Dedifferentiated amniotic fluid mesenchymal stem cell (primary cell): ENCODE results near the gene THBS1.

ENCODE experiments used
- DNase-seq: peaks from one replicate; pipeline ENCODE4 v3.0.0-alpha.2; 2016; ENCODE audit errors: extremely low spot score

THBS1 gene

DNA sequence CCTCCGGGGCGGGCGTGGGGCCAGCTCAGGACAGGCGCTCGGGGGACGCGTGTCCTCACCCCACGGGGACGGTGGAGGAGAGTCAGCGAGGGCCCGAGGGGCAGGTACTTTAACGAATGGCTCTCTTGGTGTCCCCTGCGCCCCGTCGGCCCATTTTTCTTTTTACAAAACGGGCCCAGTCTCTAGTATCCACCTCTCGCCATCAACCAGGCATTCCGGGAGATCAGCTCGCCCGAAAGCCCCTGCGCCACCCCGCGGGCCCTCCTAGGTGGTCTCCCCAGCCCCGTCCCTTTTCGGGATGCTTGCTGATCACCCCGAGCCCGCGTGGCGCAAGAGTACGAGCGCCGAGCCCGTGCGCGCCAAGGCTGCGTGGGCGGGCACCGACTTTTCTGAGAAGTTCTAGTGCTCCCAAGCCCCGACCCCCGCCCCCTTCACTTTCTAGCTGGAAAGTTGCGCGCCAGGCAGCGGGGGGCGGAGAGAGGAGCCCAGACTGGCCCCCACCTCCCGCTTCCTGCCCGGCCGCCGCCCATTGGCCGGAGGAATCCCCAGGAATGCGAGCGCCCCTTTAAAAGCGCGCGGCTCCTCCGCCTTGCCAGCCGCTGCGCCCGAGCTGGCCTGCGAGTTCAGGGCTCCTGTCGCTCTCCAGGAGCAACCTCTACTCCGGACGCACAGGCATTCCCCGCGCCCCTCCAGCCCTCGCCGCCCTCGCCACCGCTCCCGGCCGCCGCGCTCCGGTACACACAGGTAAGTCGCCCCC, at the start of gene THBS1:
THBS1 (plus strand) TSS at position 595 of the 757 bp plus-strand sequence. CDS start 779 bp downstream, outside the sequence.
- DNase-seq: peak; percentile 95

GRCh38 chr15:39534996-39535395, 45.9 kb upstream of the THBS1 start:
- DNase-seq: no peak

DNA sequence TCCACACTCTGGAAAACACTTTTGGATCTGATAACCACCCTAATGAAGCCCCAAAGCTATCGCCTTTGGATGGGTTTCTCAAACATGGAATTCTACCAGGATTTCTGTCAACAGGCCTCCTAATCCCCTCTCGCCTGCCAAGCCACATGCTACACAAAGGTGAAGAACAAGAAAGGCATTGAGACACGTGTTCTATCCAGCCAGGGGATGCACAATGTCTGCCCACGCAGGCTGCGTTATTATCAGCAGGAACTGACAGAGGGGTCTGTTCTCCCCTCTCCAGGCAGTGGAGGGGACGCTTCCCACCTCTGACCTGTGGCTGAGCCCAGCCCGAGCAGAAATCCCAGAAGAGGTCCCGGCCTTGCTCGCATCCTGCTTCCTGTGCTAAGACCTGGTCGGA, 45.4 kb upstream of the THBS1 start:
- DNase-seq: no peak

- DNase-seq: no peak
Measured at GRCh38 chr15:39538936-39539335, 41.9 kb upstream of the THBS1 start.

GRCh38 chr15:39539466-39539865, 41.4 kb upstream of the THBS1 start:
- DNase-seq: no peak

DNA sequence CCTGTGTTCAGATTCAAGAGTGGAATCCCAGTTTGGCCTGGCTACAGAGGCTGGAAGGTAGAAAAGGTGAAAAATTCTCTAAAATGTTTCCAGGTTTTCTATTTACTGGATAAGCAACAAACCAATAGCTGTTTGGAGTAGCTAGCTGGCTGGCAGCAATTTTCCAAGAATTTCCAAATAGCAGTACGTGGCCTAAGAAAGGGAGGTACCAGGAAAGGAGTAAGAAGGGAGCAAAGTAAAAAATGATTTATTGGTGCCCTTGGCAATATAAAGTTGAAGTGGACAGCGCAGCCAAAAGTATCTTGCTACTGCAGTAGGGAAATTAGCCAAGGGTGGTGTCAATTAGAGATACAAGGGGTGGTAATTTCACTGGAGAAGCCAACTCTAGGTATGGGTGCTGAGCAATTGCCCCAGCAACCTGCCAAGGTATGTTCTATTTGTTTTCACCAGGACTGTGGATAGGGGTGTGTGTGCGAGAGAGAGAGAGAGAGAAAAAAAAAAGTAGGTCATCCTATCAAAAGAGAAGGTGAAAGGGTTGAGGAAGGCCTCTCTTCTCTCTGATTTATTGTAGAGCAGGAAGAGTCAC, 40.8 kb upstream of the THBS1 start:
- DNase-seq: no peak

- no peak for DNase-seq
Measured at GRCh38 chr15:39542385-39543065, 38.4 kb upstream of the THBS1 start.

DNA sequence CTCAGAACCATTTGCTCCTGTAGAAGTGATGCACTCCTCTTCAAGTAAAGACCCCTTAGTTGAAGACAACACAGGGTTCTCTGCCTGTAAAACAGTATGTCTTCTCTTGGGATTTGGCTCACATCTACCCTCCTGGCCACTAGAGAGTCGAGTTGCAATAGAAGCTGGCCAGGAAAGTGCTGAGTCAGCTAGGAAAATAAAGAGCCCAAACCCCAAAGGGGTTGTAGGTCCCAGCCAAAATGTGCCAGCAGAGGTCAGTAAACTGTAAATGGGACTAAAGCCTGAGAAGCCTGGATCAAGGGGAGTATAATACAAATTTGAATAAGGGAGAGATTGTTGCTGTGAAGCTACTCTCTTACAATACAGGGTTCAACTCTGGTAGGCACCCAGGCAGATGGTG, 37.2 kb upstream of the THBS1 start:
- no peak for DNase-seq

DNA sequence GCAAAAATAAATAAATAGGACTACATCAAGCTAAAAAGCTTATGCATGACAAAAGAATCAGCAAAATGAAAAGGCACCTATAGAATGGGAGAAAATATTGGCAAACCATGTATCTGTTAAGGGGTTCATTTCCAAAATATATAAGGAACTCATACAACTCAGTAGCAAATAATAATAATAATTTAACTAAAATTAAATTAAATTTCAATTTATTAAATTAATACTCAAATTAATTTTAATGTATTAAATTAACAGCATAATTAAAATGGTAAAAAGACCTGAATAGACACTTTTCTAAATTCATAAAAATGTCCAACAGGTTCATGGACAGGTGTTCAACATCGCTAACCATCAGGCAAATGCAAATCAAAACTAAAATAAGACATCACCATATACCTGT, 34.0 kb upstream of the THBS1 start:
- no peak for DNase-seq

DNA sequence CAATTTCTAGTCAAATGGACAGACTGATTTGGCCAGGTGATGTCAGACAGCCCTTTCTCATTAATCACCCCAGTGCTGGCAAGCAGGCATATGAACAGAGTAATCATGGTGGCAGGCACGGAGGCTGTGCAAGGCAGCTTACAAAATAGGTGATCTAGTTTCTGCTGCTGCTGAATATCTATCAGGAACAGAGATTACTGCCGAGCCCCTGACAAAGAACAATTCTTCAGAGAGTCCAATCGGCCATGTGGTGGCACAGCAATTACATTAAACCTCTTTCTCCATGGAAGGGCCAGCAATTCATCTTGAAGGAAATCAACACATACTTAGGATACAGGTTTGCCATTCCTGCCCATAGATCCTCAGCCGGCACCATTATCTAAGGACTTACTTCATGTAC, 32.3 kb upstream of the THBS1 start:
- no peak for DNase-seq

GRCh38 chr15:39549912-39550311, 31.0 kb upstream of the THBS1 start:
- DNase-seq: no peak

- no peak for DNase-seq
Measured at GRCh38 chr15:39551476-39551875, 29.4 kb upstream of the THBS1 start.

- no peak for DNase-seq
Measured at GRCh38 chr15:39552556-39552955, 28.3 kb upstream of the THBS1 start.

DNA sequence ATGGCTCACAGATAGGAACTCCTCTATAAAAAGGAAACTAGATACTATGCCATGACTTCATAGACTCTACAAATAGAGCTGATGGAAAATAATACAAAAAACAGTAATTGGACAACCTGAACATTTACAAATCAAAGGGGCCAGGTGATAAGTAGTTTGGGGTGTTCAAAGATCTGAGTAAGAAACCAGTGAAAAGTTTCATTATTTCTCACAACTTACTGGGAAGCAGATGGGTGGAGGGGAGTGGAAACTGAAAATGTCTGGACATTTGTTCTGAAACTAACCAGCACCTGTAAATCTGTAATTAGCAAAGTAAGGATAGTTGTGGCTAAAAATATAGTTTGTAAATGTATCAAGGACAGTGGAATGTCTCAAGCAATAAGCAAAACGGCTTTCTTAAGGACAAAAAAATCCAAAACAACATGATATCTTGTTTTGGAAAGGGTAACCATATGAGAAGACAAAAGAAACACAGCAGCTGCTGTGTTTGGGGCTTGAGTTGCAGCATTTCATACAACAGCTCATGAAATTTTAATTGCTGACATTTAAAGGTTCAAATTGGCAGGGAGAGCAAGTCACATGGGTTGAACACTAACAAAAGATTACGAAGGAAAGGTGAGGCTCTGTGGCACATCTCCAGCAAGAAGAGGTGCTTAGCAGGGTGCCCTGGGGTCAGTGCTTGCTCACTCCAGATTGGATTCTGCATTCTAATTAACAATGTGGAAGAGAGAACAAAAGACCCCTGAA, 26.8 kb upstream of the THBS1 start:
- no peak for DNase-seq

DNA sequence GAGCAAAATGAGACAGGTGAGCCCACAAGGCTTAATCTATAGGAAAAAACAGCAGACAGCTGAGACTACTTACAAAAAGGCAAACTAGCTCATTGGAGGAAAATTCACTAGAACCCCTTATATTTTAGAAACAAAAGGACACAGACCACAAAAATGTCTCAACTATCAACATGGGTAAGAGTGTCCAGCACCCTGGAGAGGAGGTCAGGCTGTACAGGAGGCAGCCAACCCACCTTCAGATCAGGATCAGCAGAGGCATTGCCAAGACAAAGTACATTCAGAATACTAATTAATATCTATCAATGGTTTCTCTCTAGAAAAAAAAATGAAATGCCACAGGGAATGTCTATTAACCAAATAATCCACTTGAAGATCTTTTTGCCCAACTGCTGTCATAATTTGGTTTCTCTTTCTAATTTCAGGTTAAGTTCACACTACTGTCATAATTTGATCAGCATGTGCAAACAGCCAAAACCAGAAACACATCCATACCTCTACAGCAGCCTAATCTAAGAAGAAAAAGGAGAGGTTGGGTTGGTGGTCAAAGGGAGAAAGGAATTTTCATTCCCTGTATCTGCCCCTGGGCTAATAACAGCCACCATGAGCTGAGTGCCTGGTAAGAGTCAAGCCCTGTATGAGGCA, 26.0 kb upstream of the THBS1 start:
- DNase-seq: no peak

DNA sequence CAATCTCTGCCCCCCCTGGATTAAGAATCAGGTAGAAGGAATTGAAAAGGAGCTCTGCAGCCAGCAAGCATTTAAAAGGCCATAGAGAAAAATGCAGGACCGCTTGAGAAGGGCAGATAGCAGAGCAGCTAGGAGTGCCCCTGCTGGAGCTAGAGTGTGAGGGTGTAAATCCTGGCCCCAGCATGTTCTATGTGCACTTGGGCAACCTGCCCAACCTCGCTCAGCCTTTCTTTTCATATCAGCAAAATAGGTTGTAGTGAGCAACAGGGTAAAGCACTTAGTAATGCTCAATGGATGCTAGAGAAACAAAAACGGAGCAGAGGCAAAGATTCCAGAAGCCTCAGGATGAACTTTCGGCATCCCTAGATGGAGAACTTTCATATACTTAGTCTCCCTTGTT, 25.0 kb upstream of the THBS1 start:
- no peak for DNase-seq

GRCh38 chr15:39556461-39556860, 24.4 kb upstream of the THBS1 start:
- no peak for DNase-seq

DNA sequence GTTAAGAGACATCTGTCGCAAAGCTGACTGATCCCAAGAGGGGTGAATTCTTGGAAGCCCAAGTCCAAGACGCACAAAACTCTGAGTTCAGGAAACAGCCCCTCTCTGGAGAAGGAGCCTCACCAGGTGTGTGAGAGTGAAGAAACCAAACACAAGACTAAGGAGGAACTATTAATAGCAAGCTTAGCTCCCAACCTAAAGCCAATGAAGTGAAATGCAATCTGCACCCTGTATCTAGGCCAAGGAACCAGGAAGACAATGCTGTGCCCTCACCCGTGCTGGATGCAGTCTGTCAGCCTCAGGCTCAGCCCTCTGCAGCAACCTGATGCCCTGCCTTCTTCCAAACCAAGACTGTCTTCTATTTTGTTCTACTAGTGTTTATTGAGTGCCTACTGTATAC, 22.5 kb upstream of the THBS1 start:
- DNase-seq: no peak

DNA sequence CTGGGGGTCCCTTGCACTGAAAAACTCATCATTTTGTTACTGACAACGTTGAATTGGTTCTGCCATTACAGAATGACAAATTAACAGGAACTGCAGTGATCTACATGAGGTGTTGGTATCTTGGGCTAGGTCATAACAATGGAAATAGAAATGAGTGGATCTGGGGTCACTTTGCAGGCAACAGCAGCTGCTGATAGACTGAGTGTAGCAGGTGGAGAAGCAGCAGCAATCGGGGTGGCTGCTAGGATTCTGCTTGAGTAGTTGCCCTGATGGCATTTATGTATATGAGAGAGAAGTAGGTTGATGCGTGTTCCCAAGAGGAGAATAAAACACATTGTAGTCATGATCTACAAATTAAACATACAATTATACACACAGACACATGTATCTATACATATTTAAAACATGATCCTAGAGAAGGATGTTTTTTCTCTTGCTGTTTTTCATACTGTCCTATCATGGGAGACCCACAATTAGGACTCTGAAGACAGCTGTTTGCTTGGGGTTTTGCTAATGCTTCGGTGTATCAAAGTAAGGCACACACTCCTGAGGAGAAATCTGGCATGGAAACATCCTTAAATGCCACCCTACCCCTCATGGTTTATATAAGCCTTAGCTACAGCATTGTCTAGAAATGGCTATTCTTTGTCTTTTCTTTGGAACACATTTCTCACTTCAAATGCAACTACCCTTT, 15.8 kb upstream of the THBS1 start:
- DNase-seq: no peak

DNA sequence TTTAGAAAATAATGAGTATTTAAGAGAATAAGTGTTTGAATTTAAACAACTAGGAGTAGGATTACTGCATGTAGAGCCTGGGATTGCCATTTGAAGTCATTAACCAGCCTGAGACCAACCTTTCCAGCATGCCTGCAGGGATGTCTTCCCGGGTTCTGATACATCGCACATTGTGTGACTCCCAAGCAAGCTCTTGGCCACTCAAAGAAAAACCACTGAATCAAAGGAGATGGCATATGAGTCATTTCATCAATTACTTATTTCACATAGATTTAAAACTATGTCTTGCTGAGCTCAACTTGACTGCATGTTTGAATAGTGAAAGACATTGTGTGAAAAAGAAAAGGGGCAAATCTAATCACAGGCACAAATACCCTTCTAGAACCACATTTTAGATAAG, 15.0 kb upstream of the THBS1 start:
- DNase-seq: no peak

DNA sequence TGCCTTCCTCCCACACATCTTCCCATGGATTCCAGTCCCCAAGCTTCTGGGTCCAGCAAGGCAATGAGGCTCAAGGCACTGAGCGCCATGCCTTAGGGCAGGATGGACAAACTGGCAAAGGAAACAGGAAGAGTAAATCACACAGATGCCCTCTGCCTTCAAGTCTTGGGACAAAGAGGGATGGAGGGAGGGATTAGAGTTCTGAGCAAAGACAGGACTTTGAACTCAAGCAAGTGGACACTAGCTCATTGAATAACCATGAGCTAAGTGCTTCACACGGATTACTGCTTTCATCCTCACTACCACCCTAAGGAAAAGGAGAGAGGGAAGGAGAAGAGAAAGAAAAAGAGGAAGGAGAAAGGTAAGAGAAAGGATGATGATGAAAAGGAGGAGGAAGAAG, 7.6 kb upstream of the THBS1 start:
- no peak for DNase-seq
